Suppressor macrophage treated with lipopolysaccharide for 1 hour (primary cell): ENCODE results near the gene ARID1B.
"Not testable (repeated sequence)": the region's sequence is repeated elsewhere in the genome, so short reads cannot be mapped to it uniquely, and the experiment has no call there.

Experiments
- DNase-seq, 3 donors: peaks; one replicate each; pipeline ENCODE4 v3.0.0-alpha.2; 2020 to 2022

The ARID1B gene

DNA sequence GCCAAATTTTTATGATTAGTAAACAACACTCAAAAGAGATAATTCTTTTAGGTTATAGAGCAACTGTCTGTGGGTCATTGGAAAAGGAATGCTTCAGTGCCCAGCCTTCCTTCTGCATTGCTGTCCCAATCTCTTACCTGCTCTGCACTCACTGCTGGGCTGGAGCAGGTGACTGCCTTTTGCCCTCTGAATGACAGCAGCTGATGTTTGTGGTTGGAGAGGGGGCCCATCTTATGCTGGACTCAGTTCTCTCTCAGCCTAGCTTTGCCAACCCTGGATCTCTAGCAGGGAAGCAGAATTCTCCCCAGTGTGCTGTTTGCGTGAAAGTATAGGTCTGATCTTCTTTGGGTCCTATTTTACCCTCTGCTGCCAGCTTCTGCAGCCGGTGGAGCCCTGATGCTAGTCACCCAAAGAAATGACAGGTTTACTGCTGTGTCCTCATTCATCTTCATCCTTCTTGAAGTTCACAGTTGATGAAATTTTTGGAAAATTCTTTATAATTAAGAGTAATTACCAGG lies 193.5 kb downstream of the ARID1B start:
- DNase-seq: no peak

GRCh38 chr6:156971153-156971885 lies 194.1 kb downstream of the ARID1B start:
- peak in 2 of 3 donors; percentile 27 to 41 for DNase-seq

GRCh38 chr6:156972145-156972544 lies 195.0 kb downstream of the ARID1B start:
- no peak for DNase-seq

DNA sequence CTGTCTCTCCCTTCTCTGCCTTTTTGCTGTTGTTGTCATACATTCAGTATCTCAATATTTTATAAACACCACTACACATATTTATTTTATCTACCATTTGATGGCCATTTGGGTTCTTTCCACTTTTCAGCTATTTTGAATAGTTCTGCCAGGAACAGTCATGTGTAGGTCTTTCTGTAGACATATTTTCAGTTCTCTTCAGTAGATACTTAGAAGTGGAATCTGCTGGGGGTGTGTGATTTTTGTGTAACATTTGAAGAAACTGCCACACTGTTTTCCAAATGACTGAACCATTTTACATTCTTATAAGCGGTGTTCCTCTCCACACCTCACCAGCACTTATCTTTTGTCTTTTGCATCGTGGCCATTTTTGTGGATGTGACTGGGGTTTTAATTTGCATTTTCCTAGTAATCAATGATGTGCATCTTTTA lies 197.7 kb downstream of the ARID1B start:
- no peak for DNase-seq

DNA sequence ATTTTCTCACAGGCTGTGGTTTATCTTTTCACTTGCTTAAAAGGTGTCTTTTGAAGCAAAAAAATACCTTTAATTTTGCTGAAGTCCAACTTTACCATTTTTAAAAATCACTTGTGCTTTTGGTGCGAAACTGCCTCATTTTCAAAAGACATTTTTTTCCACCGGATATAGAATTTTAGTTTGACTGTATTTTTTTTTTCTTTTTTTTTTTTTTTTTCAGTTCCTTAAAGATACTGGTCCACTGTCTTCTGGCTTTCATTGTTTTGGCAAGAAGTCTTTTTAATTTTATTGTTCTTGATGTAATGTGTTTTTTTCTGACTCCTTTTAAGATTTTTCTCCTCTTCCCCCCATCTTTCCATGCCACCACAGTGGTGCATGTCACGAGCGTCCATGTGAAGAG lies 198.2 kb downstream of the ARID1B start:
- DNase-seq: no peak

DNA sequence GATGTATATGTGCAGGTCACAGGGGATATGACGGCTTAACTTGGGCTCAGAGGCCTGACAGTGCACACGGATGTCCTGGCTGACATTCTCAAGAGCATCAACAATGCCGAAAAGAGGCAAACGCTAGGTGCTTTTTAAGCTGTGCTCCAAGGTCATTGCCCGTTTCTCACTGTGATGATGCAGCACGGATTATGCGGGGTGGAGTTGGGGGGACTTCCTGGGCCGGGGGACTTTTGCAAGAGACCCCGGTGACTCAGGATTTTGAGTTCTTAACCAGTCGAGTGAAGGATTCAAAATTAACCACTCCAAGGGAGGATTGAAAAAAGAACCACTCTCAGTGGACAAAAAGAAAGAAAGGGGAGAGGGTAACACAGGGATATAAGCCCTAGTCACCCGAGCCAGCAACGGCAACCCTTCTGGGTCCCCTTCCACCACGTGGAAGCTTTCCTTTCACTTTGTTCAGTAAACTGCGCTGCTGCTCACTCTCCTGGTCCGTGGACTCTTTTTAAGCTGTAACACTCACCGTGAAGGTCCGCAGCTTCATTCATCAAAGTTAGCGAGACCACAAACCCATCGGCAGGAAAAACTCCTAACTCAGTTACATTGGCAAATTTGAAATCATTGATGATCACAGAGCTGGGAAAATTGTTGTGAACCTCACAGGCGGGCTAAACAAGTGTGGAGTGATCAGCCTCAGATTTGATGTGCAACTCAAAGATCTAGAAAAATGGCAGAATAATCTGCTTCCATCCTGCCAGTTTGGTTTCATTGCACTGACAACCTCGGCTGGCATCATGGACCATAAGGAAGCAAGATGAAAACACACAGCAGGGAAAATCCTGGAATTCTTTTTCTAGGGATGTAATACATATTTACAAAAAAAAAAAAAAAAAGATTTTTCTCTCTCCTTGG lies 199.3 kb downstream of the ARID1B start:
- DNase-seq: peak; percentile 64 to 78 (median 72)

DNA sequence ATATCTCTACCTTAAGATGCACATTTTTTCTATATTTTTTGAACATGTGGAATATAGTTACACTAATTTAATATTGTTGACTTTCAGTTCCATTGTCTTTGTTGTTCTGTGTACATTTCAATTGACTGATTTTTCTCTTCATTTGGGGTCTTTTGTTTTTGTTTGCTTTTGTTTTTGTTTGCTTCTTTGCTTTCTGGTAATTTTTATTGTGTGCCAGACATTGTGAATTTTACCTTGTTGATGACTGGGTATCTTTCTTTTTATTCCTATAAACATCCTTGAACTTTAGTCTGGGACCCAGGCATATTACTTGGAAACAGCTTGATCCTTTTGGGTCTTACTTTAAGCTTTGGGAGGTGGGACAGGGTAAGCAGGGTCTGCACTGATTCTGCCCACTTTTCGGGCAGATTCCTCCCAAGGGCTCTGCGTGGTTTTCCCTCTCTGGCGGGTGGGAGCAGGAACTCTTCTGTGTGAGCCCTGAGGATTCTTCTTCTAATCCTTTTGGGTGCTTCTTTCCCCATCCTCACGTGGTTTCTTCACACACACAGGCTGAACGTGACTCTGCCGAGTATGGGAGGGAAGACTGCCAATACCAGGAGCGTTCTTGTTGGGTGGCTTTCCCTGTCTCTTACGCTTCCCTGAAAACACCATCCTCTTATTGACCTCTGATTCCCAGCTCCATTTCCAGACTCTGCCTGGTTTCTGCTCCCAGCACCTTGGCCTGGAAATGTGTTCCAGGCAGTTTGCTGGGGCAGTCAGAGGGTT lies 200.5 kb downstream of the ARID1B start:
- peak in 2 of 3 donors; percentile 21 to 50 for DNase-seq

GRCh38 chr6:156978948-156979347 lies 201.8 kb downstream of the ARID1B start:
- DNase-seq: no peak

- no peak for DNase-seq
Measured at GRCh38 chr6:156980515-156980914, 203.3 kb downstream of the ARID1B start.

DNA sequence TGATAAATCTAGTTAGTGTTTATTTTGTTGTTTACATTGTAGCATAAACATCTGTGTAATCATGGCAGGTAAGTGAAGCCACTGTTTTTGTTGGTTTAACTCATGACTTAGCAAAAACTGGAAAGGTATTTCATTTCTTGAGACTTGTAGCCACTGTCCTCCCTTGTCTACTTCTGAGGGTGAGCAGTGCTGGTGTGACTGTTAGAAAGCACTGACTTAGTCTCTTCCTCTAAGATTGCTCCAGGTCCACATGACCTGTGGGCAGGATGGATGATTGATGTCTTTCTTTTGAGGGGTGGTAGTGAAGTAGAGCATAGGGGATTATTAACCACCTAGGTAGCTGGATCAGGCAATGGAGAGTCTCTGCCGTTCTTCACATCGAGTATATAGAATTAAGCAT lies 203.8 kb downstream of the ARID1B start:
- DNase-seq: no peak

DNA sequence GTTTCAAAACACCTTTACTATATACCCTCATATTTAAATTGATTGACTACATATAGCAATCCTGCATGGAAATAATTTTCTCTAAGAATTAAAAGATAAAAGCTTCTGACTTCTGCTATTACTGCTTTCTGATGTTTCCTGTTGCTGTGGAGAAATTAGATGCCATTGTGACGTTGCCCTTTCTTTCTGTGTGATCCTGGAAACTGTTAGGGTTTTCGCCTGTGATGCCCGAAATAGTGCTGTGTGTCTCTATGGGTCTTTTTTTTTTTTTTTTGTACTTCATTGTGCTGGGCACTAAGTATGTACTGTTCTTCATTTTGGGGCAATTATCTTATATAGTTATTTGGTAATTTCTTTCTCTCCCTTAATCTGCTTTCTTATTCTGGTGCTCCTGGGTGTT lies 205.0 kb downstream of the ARID1B start:
- DNase-seq: peak in 1 of 3 donors; percentile 10

- DNase-seq: not testable (repeated sequence)
Measured at GRCh38 chr6:156982864-156983263, 205.7 kb downstream of the ARID1B start.

DNA sequence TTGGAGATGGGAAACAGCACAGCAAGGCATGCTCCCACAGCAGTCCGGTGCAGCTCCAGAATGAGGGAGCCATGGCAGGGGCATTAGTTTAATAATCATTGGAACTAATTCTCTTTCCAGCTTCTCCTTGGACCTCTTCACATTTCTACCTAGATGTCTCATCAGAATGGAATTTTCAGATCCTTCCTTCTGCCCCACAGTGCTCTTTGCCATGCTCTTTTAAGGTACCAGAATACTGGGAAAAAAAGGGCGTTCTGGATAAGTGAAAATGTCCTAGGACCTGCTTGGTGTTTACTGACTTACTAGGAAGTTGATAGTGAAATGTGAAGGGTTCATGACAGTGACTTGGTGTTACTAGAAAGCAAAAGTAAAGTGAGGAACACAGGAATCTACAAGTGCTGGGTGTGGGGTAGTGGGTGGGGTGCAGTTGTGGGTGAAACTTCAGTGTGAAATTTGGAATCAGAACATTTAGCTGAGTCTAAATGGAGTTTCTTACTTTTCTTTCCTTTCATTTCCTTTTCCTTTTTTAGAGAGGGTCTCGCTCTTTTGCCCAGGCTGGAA lies 207.1 kb downstream of the ARID1B start:
- peak in 1 of 3 donors; percentile 9 for DNase-seq

DNA sequence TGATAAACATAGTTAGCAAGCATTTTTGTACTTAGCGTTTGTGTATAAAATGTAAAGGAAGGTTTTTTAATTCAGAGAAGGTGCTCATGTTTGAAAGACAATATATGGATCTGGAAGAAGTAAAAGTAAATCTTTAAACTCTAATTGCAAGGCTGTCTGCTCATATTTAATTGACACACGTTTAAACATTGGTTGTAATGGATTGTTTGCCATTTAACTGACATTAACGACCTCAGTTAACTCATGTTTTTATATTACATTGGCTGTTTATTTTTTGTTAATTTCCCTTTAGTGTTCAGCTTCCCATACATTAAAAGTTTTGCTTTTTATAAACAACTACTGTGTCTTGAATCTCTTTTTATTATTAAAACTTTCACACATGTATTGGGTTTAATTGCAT lies 208.1 kb downstream of the ARID1B start:
- no peak for DNase-seq

DNA sequence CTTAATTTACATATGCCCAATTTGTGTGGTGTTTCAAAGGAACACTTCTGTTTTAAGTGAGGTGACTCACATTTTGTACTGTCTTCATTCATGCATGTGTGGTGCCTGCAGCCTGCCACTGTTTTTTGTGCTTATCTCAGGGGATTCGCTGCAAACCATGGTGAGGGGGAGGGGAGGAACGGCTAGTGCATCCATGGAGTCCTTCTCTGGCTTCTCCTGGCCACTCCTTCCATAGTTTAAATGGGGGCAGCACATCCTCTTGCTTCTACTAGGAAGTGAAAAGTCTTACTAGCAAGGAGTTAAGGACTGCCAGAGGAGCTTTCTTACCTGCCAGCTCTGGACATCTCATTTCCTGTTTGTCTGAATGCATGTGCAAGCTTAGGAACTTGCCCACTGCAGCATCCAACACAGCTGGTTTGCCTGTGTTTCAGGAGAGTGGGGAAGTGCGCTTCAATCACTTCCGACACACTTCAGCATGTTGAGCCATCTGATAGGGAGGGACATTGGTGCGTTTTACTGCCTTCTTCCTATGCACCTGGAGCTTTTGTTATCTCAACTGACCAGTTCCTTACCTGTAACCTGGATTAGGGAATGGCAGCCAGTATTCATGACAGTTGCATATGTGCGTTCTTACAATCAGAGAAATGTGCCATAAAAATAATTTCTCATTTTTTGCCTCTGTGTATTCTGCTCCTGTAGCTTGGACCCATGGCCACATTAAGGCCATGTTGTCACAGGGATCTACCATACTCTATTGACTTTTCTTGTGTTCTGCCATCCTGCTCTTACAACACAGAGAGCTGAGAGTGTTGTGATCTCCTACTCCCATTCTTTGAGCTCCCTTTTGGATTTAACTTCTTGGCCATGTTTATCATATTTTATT lies 211.3 kb downstream of the ARID1B start:
- DNase-seq: peak in 1 of 3 donors; percentile 35

GRCh38 chr6:156989159-156989806 lies 212.1 kb downstream of the ARID1B start:
- peak in 1 of 3 donors; percentile 13 for DNase-seq

GRCh38 chr6:156992020-156992804 lies 215.0 kb downstream of the ARID1B start:
- no peak for DNase-seq

DNA sequence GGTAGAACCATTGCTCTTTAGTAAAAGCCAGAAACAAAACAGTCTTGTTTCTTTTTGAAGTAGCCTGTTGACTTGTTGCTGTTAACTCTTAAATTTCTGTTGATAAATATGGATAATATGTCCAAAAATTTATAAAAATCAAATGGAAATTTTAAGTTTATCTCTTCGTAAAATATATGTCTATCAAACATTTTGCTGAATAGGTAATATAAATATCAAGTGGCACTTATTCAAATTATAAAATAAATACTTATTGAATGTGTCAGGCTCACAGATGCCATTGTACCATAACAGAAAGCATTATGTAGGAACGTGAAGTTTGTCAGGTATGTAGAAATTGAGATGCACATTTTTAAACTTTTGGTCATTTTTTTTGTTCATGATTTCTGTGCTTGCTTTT lies 216.5 kb downstream of the ARID1B start:
- no peak for DNase-seq

GRCh38 chr6:156994215-156995076 lies 217.3 kb downstream of the ARID1B start:
- DNase-seq: peak in 1 of 3 donors; percentile 17
